GM18867 (cell line): ENCODE data around the gene GSDME.

ENCODE experiments used
- ATAC-seq: cut with Tn5 transposase; IDR thresholded peaks from one replicate; pipeline ENCODE4 v1.9.1; 2021; ENCODE audit warnings: mild to moderate bottlenecking, moderate library complexity; ENCODE audit not compliant: unreplicated experiment

Gene GSDME

GRCh38 chr7:24773646-24774045 lies 16.4 kb upstream of the GSDME start:
- ATAC-seq, result no peak

DNA sequence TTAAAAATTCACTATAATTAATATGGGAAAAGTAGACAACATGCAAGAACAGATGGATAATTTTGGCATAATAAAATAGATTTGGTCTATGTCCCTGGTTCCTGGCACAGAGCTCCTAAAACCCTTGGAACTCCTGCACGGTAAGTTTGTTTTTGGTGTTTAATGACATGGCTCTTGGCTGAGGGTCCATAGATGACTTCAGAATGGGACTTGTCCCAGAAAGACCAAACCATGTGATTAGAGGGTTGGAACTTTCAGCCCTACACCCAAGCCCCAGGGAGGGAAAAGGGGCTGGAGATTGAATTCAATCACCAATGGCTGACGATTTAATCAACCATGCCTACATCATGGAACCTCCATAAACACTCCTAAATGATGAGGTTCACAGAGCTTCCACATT lies 12.6 kb upstream of the GSDME start:
- no peak for ATAC-seq

- no peak for ATAC-seq
These were observed 12.0 kb upstream of the GSDME start for GRCh38 chr7:24769014-24769830.

DNA sequence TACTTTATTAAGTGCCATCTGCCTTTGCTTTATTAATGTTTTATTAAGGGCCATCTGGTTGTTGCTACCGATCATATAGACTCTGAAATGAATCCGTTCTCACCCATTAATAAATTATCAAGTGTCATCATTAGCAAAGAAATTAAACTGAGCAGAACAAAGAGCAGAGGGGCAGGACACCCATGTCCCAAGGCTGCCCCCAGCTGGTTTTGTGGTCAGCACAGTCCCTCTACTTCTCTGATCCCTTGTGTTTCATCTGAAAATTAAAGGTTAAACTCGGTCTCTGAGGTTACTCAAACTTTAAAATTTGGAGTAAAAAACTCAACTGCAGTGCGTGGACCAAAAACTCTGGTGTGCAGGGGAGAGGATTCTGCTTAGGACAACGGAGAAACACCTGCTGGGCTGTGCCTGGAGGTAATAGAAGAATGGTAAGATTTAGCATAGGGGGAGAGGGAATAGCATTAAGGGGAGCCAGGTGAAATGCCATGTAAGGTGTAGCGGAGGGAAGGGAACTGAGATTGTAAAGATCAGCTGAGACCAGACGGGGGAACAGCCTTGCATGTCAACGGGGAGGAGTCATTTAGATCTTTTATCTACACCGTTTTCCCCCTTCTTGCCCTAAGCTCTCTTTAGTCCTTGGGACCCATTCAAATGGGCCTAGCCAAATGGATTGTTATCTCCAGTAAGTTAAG lies 10.8 kb upstream of the GSDME start:
- ATAC-seq, result no peak

DNA sequence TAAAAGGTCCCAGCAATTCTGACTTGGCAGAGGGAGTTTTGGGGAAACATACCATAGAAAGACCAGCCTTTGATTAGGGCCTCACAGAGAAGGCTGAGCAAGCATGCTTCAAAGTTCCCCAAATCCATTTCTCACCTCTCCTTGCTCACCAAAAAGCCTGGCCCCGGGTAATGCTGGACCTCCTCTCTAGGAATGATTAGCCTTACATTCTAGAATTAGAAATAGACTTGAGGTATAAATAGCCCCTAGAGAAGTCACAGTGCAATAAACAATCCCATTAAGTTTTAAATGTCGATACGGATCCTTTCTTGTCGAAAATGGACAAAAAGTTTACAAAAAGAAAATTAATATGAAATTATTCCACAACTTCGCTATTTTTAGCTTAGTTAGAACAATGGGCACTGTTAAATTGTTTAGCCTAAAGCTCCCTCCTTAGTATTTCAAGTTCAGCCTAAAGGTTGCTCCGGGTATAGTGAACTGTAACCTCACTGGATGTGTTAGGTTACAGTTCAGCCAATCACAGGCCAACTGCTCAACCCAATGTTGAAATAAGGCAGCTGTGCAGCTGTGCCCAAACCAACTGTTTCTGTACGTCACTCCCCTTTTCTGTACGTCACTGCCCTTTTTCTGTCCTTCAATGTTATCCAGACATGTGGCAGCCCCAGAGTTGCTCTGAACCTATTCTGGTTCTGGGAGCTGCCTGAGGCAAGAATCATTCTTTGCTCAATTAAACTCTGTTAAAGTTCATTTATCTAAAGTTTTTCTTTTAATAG lies 7.9 kb upstream of the GSDME start:
- no peak for ATAC-seq

GRCh38 chr7:24764011-24764410 lies 6.7 kb upstream of the GSDME start:
- ATAC-seq, result no peak

GRCh38 chr7:24763303-24763901 lies 6.1 kb upstream of the GSDME start:
- ATAC-seq, result no peak

DNA sequence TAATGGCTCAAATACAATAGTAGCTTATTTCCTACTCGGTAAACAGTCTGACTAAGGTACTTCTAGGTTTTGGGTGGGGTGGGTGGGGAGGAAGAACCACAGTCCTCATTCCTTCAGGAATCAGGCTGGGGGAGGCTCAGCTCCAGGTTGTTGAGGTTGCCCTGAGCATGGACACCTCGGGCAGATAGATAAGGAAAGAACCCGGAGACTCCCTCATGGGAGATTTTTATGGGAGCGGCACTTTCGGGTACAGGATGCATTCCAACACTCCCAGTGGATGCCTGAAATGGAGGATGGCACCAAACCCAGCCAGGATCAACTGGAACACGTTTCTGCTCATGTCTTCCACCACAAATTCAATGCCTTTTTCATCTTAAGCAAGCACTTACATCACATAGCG lies 5.5 kb upstream of the GSDME start:
- ATAC-seq, result no peak

GRCh38 chr7:24760968-24761367 lies 3.7 kb upstream of the GSDME start:
- no peak for ATAC-seq

- ATAC-seq, result peak; percentile 9
These were observed 515 bp downstream of the GSDME start for GRCh38 chr7:24756545-24757352.

- ATAC-seq, result peak; percentile 63
These were observed 1.5 kb downstream of the GSDME start for GRCh38 chr7:24755541-24756407.

DNA sequence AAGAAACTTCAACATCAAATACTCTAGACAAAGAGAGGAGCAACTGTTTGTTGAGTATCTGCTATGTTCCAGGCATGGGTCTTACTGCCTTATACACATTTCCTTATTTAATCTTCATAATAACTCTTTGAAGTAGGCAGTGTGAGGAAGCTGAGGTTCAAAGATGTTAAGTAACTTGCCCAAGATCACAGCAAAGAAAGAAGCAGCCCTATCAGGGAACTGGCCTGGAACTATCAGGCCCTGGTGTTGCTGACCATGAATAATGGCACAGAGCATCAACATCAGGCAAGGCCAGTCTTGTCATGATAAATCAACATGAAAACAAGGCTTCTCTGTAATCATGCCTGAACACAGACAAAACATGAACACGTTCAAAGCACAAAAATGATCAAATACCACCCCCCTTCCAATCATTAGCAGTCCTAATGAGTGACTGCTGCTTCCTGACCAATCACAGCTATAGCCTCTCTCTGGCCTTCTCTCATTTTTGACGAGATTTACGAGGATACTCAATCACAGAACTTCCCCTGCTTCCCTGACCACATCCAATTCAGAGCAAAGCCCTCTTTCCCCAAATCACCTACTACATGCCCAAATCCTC lies 2.3 kb downstream of the GSDME start:
- no peak for ATAC-seq

DNA sequence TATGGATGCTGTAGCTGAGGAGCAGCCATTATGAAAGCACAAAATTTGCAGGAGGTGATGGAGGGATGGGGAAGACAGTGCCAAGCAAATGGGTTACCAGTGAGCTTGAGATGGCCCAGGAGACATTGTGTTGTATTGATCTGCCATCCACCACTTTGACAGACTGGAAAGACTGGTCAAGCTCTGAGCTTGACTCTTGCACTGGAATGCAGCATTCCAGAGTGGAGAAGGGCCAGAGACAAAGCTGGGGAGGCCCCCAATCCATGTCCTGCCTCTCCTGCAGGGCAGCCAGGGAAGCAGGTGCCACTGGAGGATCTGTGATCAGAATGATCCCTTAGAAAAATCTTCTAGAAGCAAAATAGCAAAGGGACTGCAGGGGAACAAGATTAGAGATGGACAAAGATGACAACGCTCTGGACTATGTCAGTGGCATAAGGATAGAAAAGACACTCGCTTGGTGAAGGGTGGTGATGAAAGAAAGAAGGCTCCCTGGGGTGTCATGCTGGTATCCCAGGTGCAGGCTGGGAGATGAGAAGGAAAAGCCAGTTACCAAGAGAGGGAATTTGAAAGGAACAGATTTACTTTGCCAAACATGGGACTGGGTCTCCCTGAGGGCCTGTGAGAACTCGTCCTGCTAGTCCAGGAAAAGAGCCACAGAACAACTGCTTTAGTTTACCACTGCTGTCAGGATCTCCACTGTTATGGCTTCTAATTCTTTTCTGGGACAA lies 5.0 kb downstream of the GSDME start:
- no peak for ATAC-seq

GRCh38 chr7:24751484-24751883 lies 5.8 kb downstream of the GSDME start:
- ATAC-seq, result no peak

- ATAC-seq, result no peak
These were observed 6.7 kb downstream of the GSDME start for GRCh38 chr7:24750441-24751055.

- no peak for ATAC-seq
These were observed 8.7 kb downstream of the GSDME start for GRCh38 chr7:24748521-24748920.

GRCh38 chr7:24745355-24745754 lies 11.9 kb downstream of the GSDME start:
- no peak for ATAC-seq

DNA sequence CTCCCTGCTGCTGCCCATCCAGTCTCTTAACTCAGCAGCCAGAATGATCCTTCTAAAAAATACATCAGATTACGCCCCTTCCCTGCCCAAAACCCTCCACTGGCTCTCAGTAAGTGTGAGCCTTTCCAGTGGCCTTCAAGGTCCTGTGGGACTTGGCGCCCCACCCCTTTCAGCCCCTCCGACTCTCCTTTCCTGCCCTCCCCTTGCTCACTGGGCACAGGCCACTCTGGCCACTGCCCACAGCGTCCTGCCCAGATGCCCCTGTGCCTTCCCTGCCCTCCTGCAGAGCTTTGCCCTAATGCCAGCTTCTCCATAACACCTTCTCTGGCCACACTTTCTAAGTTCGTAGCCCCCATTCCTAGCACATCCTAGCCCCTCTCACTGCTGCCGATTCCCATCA lies 13.8 kb downstream of the GSDME start:
- no peak for ATAC-seq
